Epidermal melanocyte (primary cell): ENCODE data around the gene WDR31.
"Not testable (repeated sequence)": the region's sequence is repeated elsewhere in the genome, so short reads cannot be mapped to it uniquely, and the experiment has no call there.

Source experiments
- DNase-seq: peaks from one replicate; pipeline ENCODE4 v3.0.0; 2011; ENCODE audit warnings: low spot score; ENCODE audit not compliant: insufficient read length

WDR31 gene

GRCh38 chr9:113340011-113340699 is at the start of gene WDR31:
WDR31 (minus strand) TSS chr9:113340275; CDS start chr9:113332022, 8,253 bp downstream.
- peak; percentile 87 for DNase-seq

GRCh38 chr9:113389451-113389850 is 49.4 kb upstream of the WDR31 start:
- no peak for DNase-seq

GRCh38 chr9:113388833-113389232 is 48.8 kb upstream of the WDR31 start:
- no peak for DNase-seq

- no peak for DNase-seq
These were observed 47.6 kb upstream of the WDR31 start for GRCh38 chr9:113387560-113388230.

GRCh38 chr9:113386571-113387393 is 46.7 kb upstream of the WDR31 start:
- DNase-seq, result no peak

- no peak for DNase-seq
These were observed 41.9 kb upstream of the WDR31 start for GRCh38 chr9:113381909-113382411.

GRCh38 chr9:113381441-113381840 is 41.4 kb upstream of the WDR31 start:
- not testable (repeated sequence) for DNase-seq

GRCh38 chr9:113380869-113381378 is 40.8 kb upstream of the WDR31 start:
- no peak for DNase-seq

GRCh38 chr9:113379829-113380210 is 39.7 kb upstream of the WDR31 start:
- not testable (repeated sequence) for DNase-seq

GRCh38 chr9:113379094-113379828 is 39.2 kb upstream of the WDR31 start:
- not testable (repeated sequence) for DNase-seq

GRCh38 chr9:113376634-113377567 is 36.8 kb upstream of the WDR31 start, which contains the start of gene HDHD3:
HDHD3 (minus strand) TSS chr9:113376986; CDS start chr9:113374354, 2,632 bp downstream.
- peak; percentile 90 for DNase-seq

- no peak for DNase-seq
These were observed 35.3 kb upstream of the WDR31 start for GRCh38 chr9:113375057-113376023.

- no peak for DNase-seq
These were observed 33.8 kb upstream of the WDR31 start for GRCh38 chr9:113373676-113374392.

- no peak for DNase-seq
These were observed 33.2 kb upstream of the WDR31 start for GRCh38 chr9:113373256-113373655.

- no peak for DNase-seq
These were observed 32.0 kb upstream of the WDR31 start for GRCh38 chr9:113372059-113372458.

GRCh38 chr9:113370806-113371325 is 30.8 kb upstream of the WDR31 start:
- no peak for DNase-seq

GRCh38 chr9:113369855-113370140 is 29.7 kb upstream of the WDR31 start:
- no peak for DNase-seq
